HG03103 (cell line): ENCODE measurements around the gene PCNX4.

Source experiments
- ATAC-seq: cut with Tn5 transposase; IDR thresholded peaks from one replicate; pipeline ENCODE4 v1.9.1; 2021; ENCODE audit warnings: low read depth; ENCODE audit not compliant: unreplicated experiment

The PCNX4 gene

GRCh38 chr14:60170948-60171347, 79.2 kb downstream of the PCNX4 start:
- ATAC-seq, result no peak

- ATAC-seq, result no peak
Measured at GRCh38 chr14:60171690-60172089, 80.0 kb downstream of the PCNX4 start.

GRCh38 chr14:60174352-60175254, 82.9 kb downstream of the PCNX4 start:
- ATAC-seq, result no peak

- ATAC-seq, result no peak
Measured at GRCh38 chr14:60175255-60175902, 83.7 kb downstream of the PCNX4 start.

GRCh38 chr14:60178164-60178563, 86.4 kb downstream of the PCNX4 start:
- no peak for ATAC-seq

GRCh38 chr14:60178820-60179219, 87.1 kb downstream of the PCNX4 start:
- no peak for ATAC-seq

GRCh38 chr14:60179431-60179869, 87.7 kb downstream of the PCNX4 start:
- no peak for ATAC-seq

- ATAC-seq, result no peak
Measured at GRCh38 chr14:60183138-60183537, 91.4 kb downstream of the PCNX4 start.

- peak; percentile 33 for ATAC-seq
Measured at GRCh38 chr14:60183741-60184140, 92.0 kb downstream of the PCNX4 start.

- ATAC-seq, result no peak
Measured at GRCh38 chr14:60184146-60184904, 92.6 kb downstream of the PCNX4 start.

- no peak for ATAC-seq
Measured at GRCh38 chr14:60184905-60185555, 93.3 kb downstream of the PCNX4 start.

- ATAC-seq, result no peak
Measured at GRCh38 chr14:60188115-60188514, 96.4 kb downstream of the PCNX4 start.

- ATAC-seq, result no peak
Measured at GRCh38 chr14:60188696-60189095, 97.0 kb downstream of the PCNX4 start.

- no peak for ATAC-seq
Measured at GRCh38 chr14:60189923-60190840, 98.5 kb downstream of the PCNX4 start.

GRCh38 chr14:60195179-60195810, 103.6 kb downstream of the PCNX4 start:
- ATAC-seq, result peak; percentile 69

- no peak for ATAC-seq
Measured at GRCh38 chr14:60196291-60196690, 104.6 kb downstream of the PCNX4 start.

- no peak for ATAC-seq
Measured at GRCh38 chr14:60197629-60198303, 106.0 kb downstream of the PCNX4 start.

GRCh38 chr14:60199321-60199720, 107.6 kb downstream of the PCNX4 start:
- ATAC-seq, result no peak
